ENCODE results near the gene SLC35A5.

GRCh38 chr3:112619295-112619694 lies 57.5 kb downstream of the SLC35A5 start:
- TF ChIP-seq STAT6 (CRISPR knock-in tag; IDR thresholded peaks at IDR 0.05) (no peak), HDAC2 (IDR thresholded peaks at IDR 0.05) (no peak), GABPA (tag; conservative IDR thresholded peaks at IDR 0.05; ENCODE audit: low read depth) (no peak), NBN (IDR thresholded peaks at IDR 0.05; ENCODE audit: low read depth) (no peak), ZBTB26 (CRISPR knock-in tag; IDR thresholded peaks at IDR 0.05) (no peak), BRCA1 (IDR thresholded peaks at IDR 0.05) (no peak), BRCA1 (CRISPR knock-in tag; IDR thresholded peaks at IDR 0.05) (no peak), STAG1 (CRISPR knock-in tag; IDR thresholded peaks at IDR 0.05; ENCODE audit: borderline replicate concordance) (no peak), POLR2AphosphoS5 (IDR thresholded peaks at IDR 0.05; ENCODE audit: control insufficient read depth, insufficient read depth, low read depth, low read length) (no peak), BDP1 (IDR thresholded peaks at IDR 0.05; ENCODE audit: insufficient read depth, insufficient read length) (no peak), TCF3 (CRISPR knock-in tag; IDR thresholded peaks at IDR 0.05) (no peak)

Data from K562 (cell line).